ENCODE data around the gene ST6GAL1.
"Not testable (repeated sequence)": the region's sequence is repeated elsewhere in the genome, so short reads cannot be mapped to it uniquely, and the experiment has no call there.

ST6GAL1 gene

GRCh38 chr3:186946756-186947375 is 16.5 kb downstream of the ST6GAL1 start:
- DNase-seq: no peak

GRCh38 chr3:186949281-186949982 is 19.1 kb downstream of the ST6GAL1 start:
- DNase-seq: no peak

GRCh38 chr3:186950402-186951093 is 20.2 kb downstream of the ST6GAL1 start:
- no peak for DNase-seq

- DNase-seq: no peak
These were observed 21.6 kb downstream of the ST6GAL1 start for GRCh38 chr3:186951640-186952552.

GRCh38 chr3:186953011-186953487 is 22.7 kb downstream of the ST6GAL1 start:
- no peak for DNase-seq

GRCh38 chr3:186953992-186954699 is 23.8 kb downstream of the ST6GAL1 start:
- not testable (repeated sequence) for DNase-seq

- no peak for DNase-seq
These were observed 25.8 kb downstream of the ST6GAL1 start for GRCh38 chr3:186955898-186956696.

GRCh38 chr3:186959029-186959624 is 28.8 kb downstream of the ST6GAL1 start:
- DNase-seq: no peak

- DNase-seq: no peak
These were observed 30.0 kb downstream of the ST6GAL1 start for GRCh38 chr3:186960347-186960746.

- no peak for DNase-seq
These were observed 32.1 kb downstream of the ST6GAL1 start for GRCh38 chr3:186962445-186962844.

GRCh38 chr3:186963636-186964035 is 33.3 kb downstream of the ST6GAL1 start:
- DNase-seq: no peak

GRCh38 chr3:186964071-186964470 is 33.7 kb downstream of the ST6GAL1 start:
- no peak for DNase-seq

- no peak for DNase-seq
These were observed 34.3 kb downstream of the ST6GAL1 start for GRCh38 chr3:186964616-186965015.

- no peak for DNase-seq
These were observed 35.0 kb downstream of the ST6GAL1 start for GRCh38 chr3:186965141-186965879.

- no peak for DNase-seq
These were observed 36.1 kb downstream of the ST6GAL1 start for GRCh38 chr3:186966406-186966805.

GRCh38 chr3:186967236-186967635 is 36.9 kb downstream of the ST6GAL1 start:
- not testable (repeated sequence) for DNase-seq

- no peak for DNase-seq
These were observed 37.4 kb downstream of the ST6GAL1 start for GRCh38 chr3:186967686-186968085.

GRCh38 chr3:186969607-186970006 is 39.3 kb downstream of the ST6GAL1 start:
- DNase-seq: no peak

GRCh38 chr3:186971106-186971505 is 40.8 kb downstream of the ST6GAL1 start:
- not testable (repeated sequence) for DNase-seq

- DNase-seq: peak; percentile 41
These were observed 41.3 kb downstream of the ST6GAL1 start for GRCh38 chr3:186971578-186971977.

Data from kidney glomerular epithelial cell (primary cell).